ENCODE measurements around the gene DNAH1.
A peak's percentile ranks its signal among the peaks of the same experiment; 100 is the strongest.

The DNAH1 gene

GRCh38 chr3:52437326-52438103 lies 121.4 kb downstream of the DNAH1 start:
- DNase-seq, result no peak

DNA sequence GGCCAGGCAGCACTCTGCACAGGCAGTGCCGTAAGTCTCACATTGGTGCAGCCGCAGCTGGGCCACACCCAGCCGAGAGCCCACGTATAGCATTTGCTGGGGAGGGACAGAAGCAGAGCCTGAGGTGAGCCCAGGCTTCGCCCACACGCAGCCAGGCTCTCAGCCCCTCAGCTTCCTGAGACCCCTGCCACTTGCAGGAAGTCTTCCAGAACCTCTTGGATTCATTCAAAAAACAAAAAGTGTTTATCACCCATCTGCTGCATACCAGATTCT lies 121.9 kb downstream of the DNAH1 start:
- DNase-seq, result no peak

GRCh38 chr3:52438579-52439425 lies 122.7 kb downstream of the DNAH1 start:
- DNase-seq, result no peak

- DNase-seq, result no peak
These were observed 123.5 kb downstream of the DNAH1 start for GRCh38 chr3:52439426-52440248.

GRCh38 chr3:52440249-52440551 lies 124.1 kb downstream of the DNAH1 start:
- no peak for DNase-seq

GRCh38 chr3:52440671-52441070 lies 124.6 kb downstream of the DNAH1 start:
- DNase-seq, result no peak

GRCh38 chr3:52441091-52441771 lies 125.1 kb downstream of the DNAH1 start:
- no peak for DNase-seq

DNA sequence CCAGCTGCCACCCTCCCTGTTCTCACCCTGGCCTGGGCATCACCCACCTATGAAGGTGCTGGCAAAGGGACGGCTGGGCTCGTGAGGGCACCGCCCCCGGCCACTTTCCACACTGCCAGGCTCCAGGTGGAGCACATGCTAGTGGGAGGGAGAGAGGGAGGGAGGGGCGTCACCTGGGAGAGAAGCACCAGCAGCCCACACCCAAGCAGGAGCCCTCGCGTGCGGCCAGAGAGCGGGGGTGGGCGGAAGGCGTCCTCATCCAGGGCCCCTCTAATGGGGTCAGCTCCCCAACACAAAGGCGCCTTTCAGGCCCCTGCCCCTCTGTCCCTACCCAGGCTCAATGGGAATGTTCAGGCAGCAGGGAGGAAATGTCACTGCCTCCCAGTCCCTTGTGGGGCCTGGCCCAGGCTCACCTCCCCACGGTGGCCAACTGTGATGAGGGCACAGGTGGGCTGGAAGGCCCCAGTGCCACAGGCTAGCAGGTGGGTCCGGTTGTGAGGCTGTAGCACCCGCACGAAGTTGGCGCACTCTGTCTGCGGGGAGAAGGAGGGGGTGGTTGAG lies 125.7 kb downstream of the DNAH1 start:
- DNase-seq, result no peak

- no peak for DNase-seq
These were observed 126.5 kb downstream of the DNAH1 start for GRCh38 chr3:52442409-52443267.

GRCh38 chr3:52443268-52443610 lies 127.1 kb downstream of the DNAH1 start:
- no peak for DNase-seq

DNA sequence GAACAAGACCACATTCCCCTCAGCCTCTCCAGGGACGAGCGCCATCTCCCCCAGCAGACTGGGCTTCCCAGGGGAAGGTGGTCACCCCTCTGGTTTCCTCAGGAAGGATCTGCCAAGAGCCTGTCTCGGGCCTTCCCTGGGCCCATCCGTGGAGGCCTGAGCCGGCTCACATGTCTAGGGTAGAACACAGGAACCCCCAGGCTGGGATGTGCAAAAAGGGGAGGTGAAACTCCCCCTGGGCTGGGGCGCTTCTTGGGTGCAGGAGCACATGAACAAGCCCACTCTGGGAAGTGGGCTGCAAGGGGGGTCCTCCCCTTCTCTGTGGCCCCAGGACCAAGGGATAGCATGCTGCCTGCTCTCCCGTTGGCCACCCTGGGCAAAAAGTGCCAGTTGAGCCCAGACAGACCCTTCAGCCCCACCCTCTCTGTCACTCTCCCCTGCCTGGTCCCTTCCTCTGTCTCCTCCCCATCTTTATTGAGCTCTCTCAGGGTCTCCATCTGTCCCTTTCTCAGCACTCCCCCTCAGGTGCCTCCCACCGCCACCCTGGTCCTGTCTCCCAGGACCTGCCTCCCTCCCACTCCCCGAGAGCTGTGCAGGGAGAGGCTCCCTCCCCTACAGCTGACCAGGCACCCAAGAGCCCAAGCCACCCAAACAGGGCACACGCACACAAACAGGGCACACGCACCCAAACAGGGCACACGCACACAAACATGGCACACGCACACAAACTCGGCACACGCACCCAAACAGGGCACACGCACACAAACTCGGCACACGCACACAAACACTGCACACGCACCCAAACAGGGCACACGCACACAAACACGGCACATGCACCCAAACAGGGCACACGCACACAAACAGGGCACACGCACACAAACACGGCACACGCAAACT lies 127.9 kb downstream of the DNAH1 start:
- no peak for DNase-seq

GRCh38 chr3:52444860-52445793 lies 129.0 kb downstream of the DNAH1 start, which contains the start of gene SEMA3G:
TSS of gene SEMA3G (minus strand) at chr3:52445103. CDS start at chr3:52445027, 76 bp downstream.
- peak; percentile 62 to 93 for DNase-seq

DNA sequence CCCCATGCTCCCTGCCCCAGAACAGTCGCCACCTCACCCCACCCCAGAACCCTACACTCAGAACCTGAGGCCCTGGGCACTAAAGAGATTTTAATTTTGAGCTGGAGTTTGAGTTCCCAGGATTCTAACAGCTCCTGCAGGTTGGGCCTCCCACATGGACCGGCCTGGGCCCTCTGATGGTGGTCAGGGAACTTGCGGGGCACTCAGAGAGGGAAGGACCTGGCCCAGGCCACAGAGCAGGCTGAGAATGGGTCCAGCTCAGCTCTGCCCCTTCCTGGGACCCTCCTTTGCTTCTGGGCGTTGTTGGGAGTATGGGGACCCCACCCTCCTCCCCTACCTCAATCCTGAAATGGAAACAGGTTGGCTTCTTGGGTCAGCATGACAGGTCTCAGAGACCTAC lies 129.9 kb downstream of the DNAH1 start:
- DNase-seq, result no peak

DNA sequence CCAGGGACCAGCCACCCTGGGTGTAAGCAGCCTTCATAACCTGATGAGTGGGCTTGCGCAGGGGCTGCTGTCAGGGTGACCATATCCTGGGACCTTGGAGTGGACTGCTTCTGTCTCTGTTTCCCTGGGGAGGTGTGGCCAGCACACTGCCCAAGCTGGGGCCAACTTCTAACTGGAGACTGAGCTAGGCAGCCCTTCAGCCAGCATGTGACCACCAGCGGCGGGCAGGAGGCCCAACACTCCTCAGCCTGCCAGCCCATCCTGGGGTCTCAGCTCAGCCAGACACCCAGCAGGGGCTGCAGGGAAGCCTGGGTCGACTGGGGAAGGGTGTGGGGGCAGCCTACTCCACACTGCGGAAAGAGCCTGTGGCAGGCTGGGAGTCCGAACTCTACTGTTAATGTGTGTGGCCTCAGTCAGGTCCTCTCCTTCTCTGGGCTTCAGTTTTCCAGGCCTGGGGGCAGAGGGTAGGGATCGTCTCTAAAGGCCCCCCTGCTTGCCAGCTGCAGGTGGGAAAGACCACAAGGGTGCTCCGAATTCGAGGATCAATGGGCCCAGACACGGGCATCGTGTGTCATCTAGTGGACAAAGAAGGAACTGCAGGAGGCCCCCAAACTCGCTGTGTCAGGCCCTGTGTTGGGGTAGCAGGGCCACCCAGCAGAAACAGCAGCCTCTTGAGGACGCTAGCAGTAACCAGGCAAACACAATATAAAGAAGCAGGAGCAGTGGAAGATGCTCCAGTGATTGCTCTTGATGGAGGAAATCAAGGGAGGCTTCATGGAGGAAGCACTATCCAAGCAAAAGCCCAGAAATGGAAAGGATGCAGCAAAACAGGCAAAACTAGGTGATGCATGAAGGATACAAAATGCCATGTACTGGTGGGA lies 130.8 kb downstream of the DNAH1 start:
- peak; percentile 49 to 91 for DNase-seq

- DNase-seq, result no peak
These were observed 131.6 kb downstream of the DNAH1 start for GRCh38 chr3:52447512-52448355.
